GM19395 (cell line): ENCODE measurements around the gene C12orf60.

Experiments
- ATAC-seq: cut with Tn5 transposase; IDR thresholded peaks from one replicate; pipeline ENCODE4 v1.9.1; 2021; ENCODE audit warnings: mild to moderate bottlenecking, moderate library complexity; ENCODE audit not compliant: unreplicated experiment

The C12orf60 gene

GRCh38 chr12:14871247-14871646, 67.8 kb downstream of the C12orf60 start:
- no peak for ATAC-seq

- no peak for ATAC-seq
Measured at GRCh38 chr12:14871886-14872285, 68.4 kb downstream of the C12orf60 start.

DNA sequence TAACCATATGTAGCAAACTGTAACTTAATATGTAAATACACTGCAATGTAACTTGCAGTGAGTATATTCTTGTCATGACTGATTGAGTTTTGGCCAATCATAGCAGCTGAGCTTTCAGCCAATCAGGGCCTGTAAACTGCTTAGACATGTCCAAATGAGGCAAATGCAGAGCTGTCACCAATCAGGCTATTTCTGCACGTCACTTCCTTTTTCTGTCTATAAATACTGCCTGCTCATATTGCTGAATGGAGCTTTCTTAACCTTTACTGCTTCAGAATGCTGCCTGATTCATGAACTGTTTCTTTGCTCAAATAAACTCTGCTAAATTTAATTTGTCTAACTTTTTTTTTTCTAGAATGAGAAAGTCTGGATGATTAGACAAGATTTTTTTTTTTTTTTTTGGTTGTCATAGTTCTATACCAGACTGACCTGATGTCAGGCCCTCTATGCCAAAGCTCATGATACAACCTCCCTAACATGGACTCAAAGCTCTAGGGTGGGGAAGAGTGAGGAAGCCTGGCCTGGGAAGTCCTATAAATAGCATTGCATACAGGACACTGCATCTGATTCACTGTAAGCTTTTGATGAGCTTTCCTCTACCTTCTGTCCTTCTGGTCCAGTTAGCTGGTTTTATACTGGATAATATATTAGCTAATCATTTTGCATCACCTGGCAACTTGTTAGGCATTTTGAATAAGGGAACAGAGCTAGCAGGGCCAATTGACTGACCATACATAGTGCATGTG, 70.1 kb downstream of the C12orf60 start:
- no peak for ATAC-seq
